Naive thymus-derived CD8-positive, alpha-beta T cell (primary cell): Measurements from ENCODE around the gene ARHGAP8. TPM values are rescaled to one million over a fixed set of nuclear protein-coding genes. Genes with fewer than 3 reads are reported as not detected.

Experiments used
- ATAC-seq, 2 donors: fragments of 150-1000 bp; cut with Tn5 transposase in 1 of 2; sonication (Bioruptor Pico), chemical (Tn5 transposase) in 1 of 2; 1 replicate in 1 of 2; 2 replicates in 1 of 2; pipeline ENCODE4 v1.10.0; 2021; ENCODE audit warnings: mild to moderate bottlenecking in 2 of 2, moderate library complexity in 2 of 2
- POLR2A ChIA-PET: fragments of 350-600 bp; sonication (Branson Sonifier 250); formaldehyde crosslinking; loops from one replicate; lab custom pipeline; 2021; ENCODE audit warnings: antibody characterized with exemption; lab: Charles Lee
- DNase-seq, 10 donors: peaks; one replicate each; pipeline versions ENCODE4 v3.0.0 to v3.0.0-alpha.2; 2020 to 2022
- H3K27ac Mint-ChIP-seq, 10 donors: one replicate each; pipeline ENCODE4 v1.8.0; 2020 to 2022; ENCODE audit warnings: mild to moderate bottlenecking in 10 of 10, mixed read lengths in 10 of 10, moderate library complexity in 4 of 10, inconsistent platforms in 1 of 10
- H3K27me3 Mint-ChIP-seq, 5 donors: one replicate each; pipeline ENCODE4 v1.8.0; 2021 to 2022; ENCODE audit warnings: mixed read lengths in 5 of 5
- H3K36me3 Mint-ChIP-seq, 3 donors: one replicate each; pipeline ENCODE4 v1.8.0; 2020 to 2022; ENCODE audit warnings: mixed read lengths in 3 of 3, mild to moderate bottlenecking in 2 of 3, inconsistent platforms in 1 of 3
- H3K4me1 Mint-ChIP-seq, 4 donors: one replicate each; pipeline ENCODE4 v1.8.0; 2021 to 2022; ENCODE audit warnings: mixed read lengths in 4 of 4
- H3K4me3 Mint-ChIP-seq, 10 donors: one replicate each; pipeline ENCODE4 v1.8.0; 2020 to 2022; ENCODE audit warnings: mild to moderate bottlenecking in 10 of 10, mixed read lengths in 10 of 10, moderate library complexity in 6 of 10, inconsistent platforms in 1 of 10
- H3K9me3 Mint-ChIP-seq, 9 donors: one replicate each; pipeline ENCODE4 v1.8.0; 2020 to 2022; ENCODE audit warnings: mixed read lengths in 9 of 9, mild to moderate bottlenecking in 3 of 9, inconsistent platforms in 1 of 9, moderate library complexity in 1 of 9
- polyA plus RNA-seq, 3 donors: library from polyadenylated mRNA; unstranded; fragments of 300-500 nt; fragmentation: Illumina TruSeq; gene quantifications; one replicate each; pipeline ENCODE4 v1.2.3, GENCODE V29; 2021
- total RNA-seq, 8 experiments: library from RNA in 2 of 8; stranded (reverse) in 2 of 8; gene quantifications; one replicate each; pipeline ENCODE4 v1.2.3 and lab custom pipeline; 2021 to 2026

The ARHGAP8 gene
- total and polyA plus RNA-seq, 5 experiments from 2014 or later: 0.19 to 4.8 (median 2.5) TPM; not detected in 2

- peaks cover 0 to 6% (median 3%) of the 10 kb centered on the region in 5 donors for H3K27me3 Mint-ChIP-seq
- DNase-seq (no peak), ATAC-seq (no peak)
- peaks cover 0 to 28% (median 10%) of the 10 kb centered on the region in 9 donors for H3K9me3 Mint-ChIP-seq
- no peak overlapping the region for H3K4me3 Mint-ChIP-seq
- no peaks in the 10 kb centered on the region for H3K4me1 Mint-ChIP-seq
- peaks cover 0 to 21% (median 3%) of the 10 kb centered on the region in 3 donors for H3K36me3 Mint-ChIP-seq
- POLR2A ChIA-PET: no interaction called here
- H3K27ac Mint-ChIP-seq: no peak overlapping the region
These were observed 81.7 kb downstream of the ARHGAP8 start for GRCh38 chr22:44834065-44834464.

- Mint-ChIP-seq H3K4me1 (no peaks in the 10 kb centered on the region), H3K4me3 (no peak overlapping the region), H3K36me3 (peaks cover 0 to 20% (median 3%) of the 10 kb centered on the region in 3 donors), H3K27ac (no peak overlapping the region), H3K9me3 (peaks cover 0 to 28% (median 10%) of the 10 kb centered on the region in 9 donors), H3K27me3 (peaks cover 3 to 15% (median 7%) of the 10 kb centered on the region in 5 donors)
- POLR2A ChIA-PET: no interaction called here
- ATAC-seq: no peak
- no peak for DNase-seq
These were observed 85.1 kb downstream of the ARHGAP8 start for GRCh38 chr22:44837481-44837880.

DNA sequence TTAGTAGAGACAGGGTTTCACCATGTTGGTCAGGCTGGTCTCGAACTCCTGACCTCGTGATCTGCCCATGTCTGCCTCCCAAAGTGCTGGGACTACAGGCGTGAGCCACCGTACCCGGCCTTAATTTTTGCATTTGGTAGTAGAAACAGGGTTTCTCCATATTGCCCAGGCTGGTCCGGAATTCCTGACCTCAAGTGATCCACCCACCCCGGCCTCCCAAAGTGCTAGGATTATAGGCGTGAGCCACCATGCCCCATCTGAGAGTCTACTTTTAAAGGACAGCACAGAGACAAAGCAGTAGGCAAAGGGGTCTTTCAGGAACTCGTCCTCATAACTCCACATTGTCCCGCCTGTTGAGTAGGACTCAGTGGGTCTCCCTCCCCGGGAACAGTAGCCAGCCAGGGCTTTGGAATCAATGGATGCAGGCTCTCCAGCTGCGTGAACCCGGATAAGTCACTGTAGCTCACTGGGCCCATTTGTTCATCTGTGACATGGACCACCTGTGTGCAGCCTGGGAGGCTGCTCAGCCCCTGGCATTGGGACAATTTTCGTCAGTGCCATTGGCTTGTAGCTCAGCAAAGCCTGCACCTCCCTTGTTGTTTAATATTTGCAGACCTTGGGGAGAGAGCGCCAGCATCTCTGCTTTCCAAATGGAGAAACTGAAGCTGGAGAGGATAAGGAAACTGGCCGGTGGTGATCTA lies 86.1 kb downstream of the ARHGAP8 start:
- no peak for DNase-seq
- no peak overlapping the region for H3K4me3 Mint-ChIP-seq
- H3K27me3 Mint-ChIP-seq: peaks cover 3 to 15% (median 6%) of the 10 kb centered on the region in 5 donors
- H3K4me1 Mint-ChIP-seq: no peaks in the 10 kb centered on the region
- no peak overlapping the region for H3K27ac Mint-ChIP-seq
- H3K36me3 Mint-ChIP-seq: peaks cover 0 to 17% (median 3%) of the 10 kb centered on the region in 3 donors
- POLR2A ChIA-PET: no interaction called here
- H3K9me3 Mint-ChIP-seq: peaks cover 0 to 25% (median 10%) of the 10 kb centered on the region in 9 donors
- no peak for ATAC-seq

DNA sequence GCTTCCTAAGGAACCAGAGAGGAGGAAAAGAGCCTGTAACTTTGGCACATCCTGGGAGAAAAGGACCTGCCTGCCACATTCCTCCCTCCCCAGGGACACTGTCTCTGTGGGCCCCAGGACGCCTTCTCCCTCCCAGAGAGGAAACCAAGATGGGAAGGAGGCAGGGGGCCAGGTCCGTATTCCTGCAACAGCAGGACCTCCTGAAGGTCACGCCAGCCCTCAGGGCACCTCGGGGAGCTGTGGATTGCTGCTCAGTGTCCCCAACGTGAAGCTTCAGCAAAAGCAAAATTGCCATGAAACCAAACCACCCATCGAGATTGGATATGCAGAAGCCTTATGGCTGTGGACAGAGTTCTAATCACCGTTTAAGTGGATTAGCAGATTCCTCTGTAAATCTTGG lies 86.7 kb downstream of the ARHGAP8 start:
- Mint-ChIP-seq H3K36me3 (peaks cover 0 to 17% (median 3%) of the 10 kb centered on the region in 3 donors), H3K27ac (no peak overlapping the region), H3K4me1 (no peaks in the 10 kb centered on the region), H3K9me3 (peaks cover 0 to 24% (median 12%) of the 10 kb centered on the region in 9 donors), H3K4me3 (no peak overlapping the region), H3K27me3 (peaks cover 3 to 15% (median 6%) of the 10 kb centered on the region in 5 donors)
- POLR2A ChIA-PET: no interaction called here
- DNase-seq: no peak
- no peak for ATAC-seq

- Mint-ChIP-seq H3K4me1 (no peaks in the 10 kb centered on the region), H3K27ac (no peak overlapping the region), H3K36me3 (peaks cover under 1 to 12% (median 3%) of the 10 kb centered on the region in 3 donors), H3K9me3 (peaks cover 2 to 24% (median 11%) of the 10 kb centered on the region in 9 donors), H3K4me3 (no peak overlapping the region), H3K27me3 (peaks cover 3 to 15% (median 7%) of the 10 kb centered on the region in 5 donors)
- DNase-seq (no peak), ATAC-seq (no peak)
- POLR2A ChIA-PET: no interaction called here
These were observed 87.3 kb downstream of the ARHGAP8 start for GRCh38 chr22:44839721-44840120.

DNA sequence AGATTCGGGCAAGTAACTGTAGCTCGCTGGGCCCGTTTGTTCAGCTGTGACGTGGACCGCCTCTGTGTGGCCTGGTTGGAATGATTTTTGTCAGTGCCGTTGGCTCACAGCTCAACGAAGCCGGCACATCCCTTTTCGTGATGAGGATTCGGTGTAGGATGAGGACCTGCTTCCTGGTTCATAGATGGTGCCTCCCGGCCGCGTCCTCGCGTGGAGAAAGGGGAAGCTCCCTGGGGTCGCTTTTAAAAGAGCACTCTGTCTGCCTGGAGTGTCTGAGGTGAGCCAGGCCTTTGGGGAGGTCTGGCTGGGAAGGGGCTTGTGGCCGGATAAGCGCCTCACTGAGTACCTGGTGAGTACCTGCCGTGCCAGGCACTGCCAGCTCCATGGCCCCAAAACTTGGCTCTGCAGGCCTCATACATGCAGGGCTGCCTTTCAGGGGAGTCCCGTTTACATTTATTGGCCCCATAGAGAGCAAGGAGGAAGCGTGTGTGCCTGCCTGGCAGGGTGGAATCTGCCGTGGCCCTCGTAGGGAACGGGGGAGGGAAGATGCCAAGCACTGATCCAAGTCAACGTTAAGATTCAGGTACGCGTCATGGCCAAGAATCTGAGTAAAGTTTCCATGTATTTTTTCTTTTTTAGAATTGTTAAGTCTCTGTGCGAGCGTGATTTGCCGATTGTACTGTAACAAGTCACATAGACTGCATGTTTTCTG lies 88.4 kb downstream of the ARHGAP8 start:
- Mint-ChIP-seq H3K4me1 (no peaks in the 10 kb centered on the region), H3K4me3 (no peak overlapping the region), H3K27ac (no peak overlapping the region), H3K27me3 (peaks cover 0 to 20% (median 12%) of the 10 kb centered on the region in 5 donors), H3K36me3 (peaks cover under 1 to 9% (median 4%) of the 10 kb centered on the region in 3 donors), H3K9me3 (peaks cover 0 to 24% (median 11%) of the 10 kb centered on the region in 9 donors)
- POLR2A ChIA-PET: no interaction called here
- no peak for ATAC-seq
- no peak for DNase-seq

DNA sequence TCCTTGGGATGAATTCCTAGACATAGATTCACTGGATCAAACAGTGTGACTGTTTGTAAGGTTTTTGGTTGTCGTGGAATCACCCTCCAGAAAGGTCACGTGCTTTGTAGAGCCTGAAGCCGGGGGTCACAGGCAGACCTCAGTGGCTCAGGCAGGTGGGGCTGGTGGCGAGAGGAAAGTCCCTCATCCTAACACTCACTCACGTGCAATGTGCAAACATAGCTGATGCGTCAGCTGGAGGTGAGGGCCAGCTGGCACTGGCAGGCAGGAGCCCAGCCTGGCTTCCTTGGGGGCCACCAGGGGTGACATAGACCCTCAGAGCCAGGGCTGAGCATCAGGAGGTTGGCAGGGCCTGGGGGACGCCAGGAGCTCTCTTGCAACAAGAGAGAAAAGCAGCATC lies 90.0 kb downstream of the ARHGAP8 start:
- Mint-ChIP-seq H3K4me3 (no peak overlapping the region), H3K27me3 (peaks cover 0 to 21% (median 12%) of the 10 kb centered on the region in 5 donors), H3K36me3 (peaks cover 0 to 6% (median 4%) of the 10 kb centered on the region in 3 donors), H3K9me3 (peaks cover 0 to 20% (median 9%) of the 10 kb centered on the region in 9 donors), H3K27ac (no peak overlapping the region), H3K4me1 (no peaks in the 10 kb centered on the region)
- ATAC-seq (no peak), DNase-seq (no peak)
- POLR2A ChIA-PET: no interaction called here

- H3K4me3 Mint-ChIP-seq: no peak overlapping the region
- H3K4me1 Mint-ChIP-seq: no peaks in the 10 kb centered on the region
- no peak for DNase-seq
- H3K27me3 Mint-ChIP-seq: peaks cover 0 to 14% (median 12%) of the 10 kb centered on the region in 5 donors
- POLR2A ChIA-PET: no interaction called here
- ATAC-seq: no peak
- H3K9me3 Mint-ChIP-seq: peaks cover 0 to 20% (median 9%) of the 10 kb centered on the region in 9 donors
- peaks cover 0 to 6% (median 4%) of the 10 kb centered on the region in 3 donors for H3K36me3 Mint-ChIP-seq
- H3K27ac Mint-ChIP-seq: no peak overlapping the region
These were observed 92.8 kb downstream of the ARHGAP8 start for GRCh38 chr22:44845191-44845590.

- Mint-ChIP-seq H3K27me3 (peaks cover 0 to 9% (median 5%) of the 10 kb centered on the region in 5 donors), H3K27ac (no peak overlapping the region), H3K9me3 (peaks cover 0 to 20% (median 9%) of the 10 kb centered on the region in 9 donors), H3K36me3 (peaks cover 0 to 6% (median 4%) of the 10 kb centered on the region in 3 donors), H3K4me3 (no peak overlapping the region), H3K4me1 (no peaks in the 10 kb centered on the region)
- POLR2A ChIA-PET: no interaction called here
- DNase-seq (no peak), ATAC-seq (no peak)
These were observed 93.7 kb downstream of the ARHGAP8 start for GRCh38 chr22:44845796-44846720.

- POLR2A ChIA-PET: interaction anchor here (0.5 kb wide), 1 partner anchor 284 kb away, joined by 3 read pairs; no protein-coding TSS in a partner anchor
- Mint-ChIP-seq H3K4me3 (no peak overlapping the region), H3K9me3 (peaks cover 0 to 20% (median 9%) of the 10 kb centered on the region in 9 donors), H3K4me1 (no peaks in the 10 kb centered on the region), H3K27me3 (peaks cover 0 to 8% (median 0%) of the 10 kb centered on the region in 5 donors), H3K36me3 (peaks cover 0 to 6% (median 4%) of the 10 kb centered on the region in 3 donors), H3K27ac (no peak overlapping the region)
- DNase-seq (no peak), ATAC-seq (no peak)
These were observed 94.4 kb downstream of the ARHGAP8 start for GRCh38 chr22:44846726-44847275.

DNA sequence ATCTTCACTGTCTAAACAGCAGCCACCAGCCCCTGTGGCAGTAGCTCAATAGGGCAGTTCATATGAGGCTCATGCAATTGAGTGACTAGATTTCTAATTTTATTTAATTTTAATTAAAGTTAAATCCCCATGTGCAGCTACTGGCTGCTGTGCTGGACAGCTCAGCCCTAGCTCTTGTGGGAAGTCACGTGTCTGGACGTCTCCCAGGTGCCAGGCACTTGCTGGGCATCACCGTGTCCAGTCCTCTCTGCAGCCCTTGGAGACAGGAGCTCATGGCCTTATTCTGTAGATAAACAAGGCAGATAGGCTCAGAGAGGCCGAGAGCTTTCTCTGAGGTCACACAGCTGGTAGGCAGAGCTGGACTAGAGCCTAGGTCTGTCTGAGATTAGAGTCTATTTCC lies 95.0 kb downstream of the ARHGAP8 start:
- ATAC-seq: no peak
- Mint-ChIP-seq H3K36me3 (peaks cover 0 to 6% (median 4%) of the 10 kb centered on the region in 3 donors), H3K4me1 (no peaks in the 10 kb centered on the region), H3K27ac (no peak overlapping the region), H3K4me3 (no peak overlapping the region), H3K27me3 (peaks cover 0 to 8% (median 0%) of the 10 kb centered on the region in 5 donors), H3K9me3 (peaks cover 0 to 20% (median 9%) of the 10 kb centered on the region in 9 donors)
- DNase-seq: no peak
- POLR2A ChIA-PET: interaction anchor here (0.5 kb wide), 1 partner anchor 284 kb away, joined by 3 read pairs; no protein-coding TSS in a partner anchor

DNA sequence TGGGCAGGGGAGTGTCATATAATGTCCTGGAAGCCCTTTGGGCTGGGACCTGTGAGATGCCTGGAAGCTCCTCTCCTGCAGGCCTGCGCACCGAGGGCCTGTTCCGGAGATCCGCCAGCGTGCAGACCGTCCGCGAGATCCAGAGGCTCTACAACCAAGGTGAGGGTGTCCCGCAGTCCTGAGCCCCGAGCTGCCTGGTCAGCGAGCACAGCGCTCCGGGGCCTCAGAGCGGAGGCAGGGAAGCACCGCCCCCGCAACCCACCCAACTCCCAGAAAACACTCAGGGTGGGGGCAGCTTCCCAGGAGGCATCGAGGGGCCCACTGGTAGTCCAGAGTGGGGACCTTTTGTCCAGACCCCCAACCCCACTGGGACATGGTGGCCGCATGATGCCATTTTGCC lies 95.5 kb downstream of the ARHGAP8 start:
- no peaks in the 10 kb centered on the region for H3K4me1 Mint-ChIP-seq
- POLR2A ChIA-PET: no interaction called here
- peaks cover 0 to 20% (median 9%) of the 10 kb centered on the region in 9 donors for H3K9me3 Mint-ChIP-seq
- peaks cover 0 to 8% (median 0%) of the 10 kb centered on the region in 5 donors for H3K27me3 Mint-ChIP-seq
- no peak overlapping the region for H3K4me3 Mint-ChIP-seq
- H3K36me3 Mint-ChIP-seq: peaks cover 0 to 6% (median 4%) of the 10 kb centered on the region in 3 donors
- DNase-seq: no peak
- H3K27ac Mint-ChIP-seq: no peak overlapping the region
- ATAC-seq: no peak
